Trophoblast cell (in vitro differentiated cells and primary cell): ENCODE data around the gene FAM135A.
"Not testable (repeated sequence)": the region's sequence is repeated elsewhere in the genome, so short reads cannot be mapped to it uniquely, and the experiment has no call there.

Experiments used
- DNase-seq, 2 donors: peaks; one replicate each; pipeline ENCODE4 v3.0.0-alpha.2; 2016
- H2AFZ ChIP-seq: 2 replicates; pipeline ENCODE4 v1.6.1; 2013; ENCODE audit warnings: low read length, moderate library complexity, mild to moderate bottlenecking; ENCODE audit not compliant: insufficient read depth, poor library complexity
- H2AK5ac ChIP-seq: 2 replicates; pipeline ENCODE4 v1.6.1; 2013; ENCODE audit warnings: mild to moderate bottlenecking, low read length
- H2BK120ac ChIP-seq: 2 replicates; pipeline ENCODE4 v1.6.1; 2013; ENCODE audit warnings: low read length, mild to moderate bottlenecking, moderate library complexity; ENCODE audit not compliant: insufficient read depth, poor library complexity
- H2BK12ac ChIP-seq: 2 replicates; pipeline ENCODE4 v1.6.1; 2013; ENCODE audit warnings: mild to moderate bottlenecking, low read length, moderate library complexity
- H2BK5ac ChIP-seq: 2 replicates; pipeline ENCODE4 v1.6.1; 2013; ENCODE audit warnings: low read length, low read depth, moderate library complexity, mild to moderate bottlenecking; ENCODE audit not compliant: poor library complexity
- H3K14ac ChIP-seq: 2 replicates; pipeline ENCODE4 v1.6.1; 2013; ENCODE audit warnings: mild to moderate bottlenecking, low read length
- H3K18ac ChIP-seq: 2 replicates; pipeline ENCODE4 v1.6.1; 2013; ENCODE audit warnings: mild to moderate bottlenecking, low read length
- H3K23ac ChIP-seq: 2 replicates; pipeline ENCODE4 v1.6.1; 2013; ENCODE audit warnings: low read length
- H3K27ac ChIP-seq: 2 replicates; pipeline ENCODE4 v1.5.1; 2013; ENCODE audit warnings: low read depth, mild to moderate bottlenecking, inconsistent platforms, low read length, moderate library complexity
- H3K27me3 ChIP-seq: 2 replicates; pipeline ENCODE4 v1.6.1; 2013; ENCODE audit warnings: inconsistent platforms, mild to moderate bottlenecking, low read length, moderate library complexity; ENCODE audit not compliant: insufficient read depth
- H3K36me3 ChIP-seq, 2 experiments: 1 replicate in 1 of 2; 2 replicates in 1 of 2; pipeline ENCODE4 v1.6.1; 2013; ENCODE audit warnings: low read length in 2 of 2, mild to moderate bottlenecking in 2 of 2, moderate library complexity in 1 of 2; ENCODE audit not compliant: insufficient read depth in 2 of 2, control insufficient read depth in 1 of 2
- H3K4ac ChIP-seq: 2 replicates; pipeline ENCODE4 v1.6.1; 2013; ENCODE audit warnings: low read depth, mild to moderate bottlenecking, low read length, moderate library complexity
- H3K4me1 ChIP-seq, 2 experiments: 1 replicate in 1 of 2; 2 replicates in 1 of 2; pipeline ENCODE4 v1.6.1; 2013; ENCODE audit warnings: low read length in 2 of 2, mild to moderate bottlenecking in 2 of 2, moderate library complexity in 1 of 2; ENCODE audit not compliant: insufficient read depth in 2 of 2, control insufficient read depth in 1 of 2
- H3K4me2 ChIP-seq: 2 replicates; pipeline ENCODE4 v1.6.1; 2013; ENCODE audit warnings: inconsistent platforms, mild to moderate bottlenecking, low read length, moderate library complexity
- H3K4me3 ChIP-seq: 2 replicates; pipeline ENCODE4 v1.5.1; 2013; ENCODE audit warnings: mild to moderate bottlenecking, low read depth, low read length, inconsistent platforms
- H3K79me1 ChIP-seq: one replicate; pipeline ENCODE4 v1.6.1; 2013; ENCODE audit warnings: low read length
- H3K79me2 ChIP-seq: 2 replicates; pipeline ENCODE4 v1.6.1; 2013; ENCODE audit warnings: low read length, mild to moderate bottlenecking; ENCODE audit not compliant: control insufficient read depth, insufficient read depth, poor library complexity
- H3K9ac ChIP-seq: 2 replicates; pipeline ENCODE4 v1.6.1; 2013; ENCODE audit warnings: mild to moderate bottlenecking, low read length
- H3K9me3 ChIP-seq: 2 replicates; pipeline ENCODE4 v1.6.1; 2013; ENCODE audit warnings: low read depth, mild to moderate bottlenecking, control low read depth, inconsistent platforms, low read length; ENCODE audit not compliant: insufficient read depth
- H4K12ac ChIP-seq: 2 replicates; pipeline ENCODE4 v1.6.1; 2013; ENCODE audit warnings: low read depth, mild to moderate bottlenecking, low read length, moderate library complexity
- H4K8ac ChIP-seq: 2 replicates; pipeline ENCODE4 v1.6.1; 2013; ENCODE audit warnings: low read depth, mild to moderate bottlenecking, low read length, moderate library complexity
- H4K91ac ChIP-seq: one replicate; pipeline ENCODE4 v1.6.1; 2013; ENCODE audit warnings: low read depth, mild to moderate bottlenecking, low read length, moderate library complexity
- WGBS: extraction: QIAGEN DNeasy Blood & Tissue Kit; methylation state at CpG from one replicate; pipeline ENCODE4 v1.1.7; 2013; ENCODE audit warnings: missing lambda C conversion rate; ENCODE audit not compliant: insufficient read length, insufficient coverage; ENCODE audit errors: extremely low coverage; 5-methylcytosine and 5-hydroxymethylcytosine counted together

Gene FAM135A

GRCh38 chr6:70551566-70551965 is 138.3 kb downstream of the FAM135A start:
- DNase-seq: no peak
- H3K4me2 ChIP-seq: no peak overlapping the region
- no peak overlapping the region for H4K12ac ChIP-seq
- no peaks in the 10 kb centered on the region for H3K4me1 ChIP-seq
- no peak overlapping the region for H3K14ac ChIP-seq
- no peaks in the 10 kb centered on the region for H3K36me3 ChIP-seq
- H3K79me1 ChIP-seq: no peaks in the 10 kb centered on the region
- H3K9ac ChIP-seq: no peak overlapping the region
- H3K4me3 ChIP-seq: no peak overlapping the region
- H4K91ac ChIP-seq: no peak overlapping the region
- H3K23ac ChIP-seq: no peak overlapping the region
- no peak overlapping the region for H3K27ac ChIP-seq
- H3K4ac ChIP-seq: no peak overlapping the region
- no peaks in the 10 kb centered on the region for H3K79me2 ChIP-seq
- no peak overlapping the region for H3K18ac ChIP-seq
- no CpG with 5 or more reads among the region's 1 CpG for WGBS
- H2AK5ac ChIP-seq: no peak overlapping the region
- no peaks in the 10 kb centered on the region for H3K9me3 ChIP-seq
- no peak overlapping the region for H2BK5ac ChIP-seq
- H3K27me3 ChIP-seq: no peaks in the 10 kb centered on the region
- no peak overlapping the region for H2BK120ac ChIP-seq
- no peak overlapping the region for H4K8ac ChIP-seq
- H2AFZ ChIP-seq: no peak overlapping the region
- H2BK12ac ChIP-seq: no peak overlapping the region

GRCh38 chr6:70552286-70552940 is 139.1 kb downstream of the FAM135A start:
- H3K4ac ChIP-seq, H3K4me1 ChIP-seq, H3K18ac ChIP-seq, H3K4me2 ChIP-seq, H2BK120ac ChIP-seq, H2BK5ac ChIP-seq, H2AK5ac ChIP-seq, H3K4me3 ChIP-seq, H2BK12ac ChIP-seq, H3K79me1 ChIP-seq, H3K27me3 ChIP-seq, H4K12ac ChIP-seq, H3K36me3 ChIP-seq, H4K8ac ChIP-seq, H3K9me3 ChIP-seq, H3K79me2 ChIP-seq, DNase-seq, H3K27ac ChIP-seq, H3K23ac ChIP-seq, H4K91ac ChIP-seq, H2AFZ ChIP-seq, H3K14ac ChIP-seq, H3K9ac ChIP-seq: not testable (repeated sequence)
- WGBS: no CpG with 5 or more reads among the region's 13 CpGs

- H3K23ac ChIP-seq: no peak overlapping the region
- no peak overlapping the region for H2BK120ac ChIP-seq
- H2BK5ac ChIP-seq: no peak overlapping the region
- no peak overlapping the region for H3K4ac ChIP-seq
- H3K4me2 ChIP-seq: no peak overlapping the region
- no peak overlapping the region for H2BK12ac ChIP-seq
- H3K27me3 ChIP-seq: no peaks in the 10 kb centered on the region
- H3K79me1 ChIP-seq: no peaks in the 10 kb centered on the region
- no peaks in the 10 kb centered on the region for H3K9me3 ChIP-seq
- H3K36me3 ChIP-seq: no peaks in the 10 kb centered on the region
- no peaks in the 10 kb centered on the region for H3K79me2 ChIP-seq
- H4K8ac ChIP-seq: no peak overlapping the region
- no peak overlapping the region for H2AK5ac ChIP-seq
- no peak overlapping the region for H3K9ac ChIP-seq
- H3K27ac ChIP-seq: no peak overlapping the region
- no peaks in the 10 kb centered on the region for H3K4me1 ChIP-seq
- no peak overlapping the region for H2AFZ ChIP-seq
- no peak overlapping the region for H3K4me3 ChIP-seq
- DNase-seq: no peak
- H3K18ac ChIP-seq: no peak overlapping the region
- no CpG with 5 or more reads among the region's 1 CpG for WGBS
- no peak overlapping the region for H4K12ac ChIP-seq
- H3K14ac ChIP-seq: no peak overlapping the region
- no peak overlapping the region for H4K91ac ChIP-seq
Observed at GRCh38 chr6:70552974-70553373, 139.7 kb downstream of the FAM135A start.

GRCh38 chr6:70557998-70558397 is 144.7 kb downstream of the FAM135A start:
- no peaks in the 10 kb centered on the region for H3K36me3 ChIP-seq
- no peak overlapping the region for H3K27ac ChIP-seq
- no peak overlapping the region for H3K4me2 ChIP-seq
- no peak overlapping the region for H3K23ac ChIP-seq
- H4K8ac ChIP-seq: no peak overlapping the region
- WGBS: no CpG with 5 or more reads among the region's 1 CpG
- no peak overlapping the region for H2BK120ac ChIP-seq
- H3K79me1 ChIP-seq: no peaks in the 10 kb centered on the region
- no peak overlapping the region for H3K18ac ChIP-seq
- no peaks in the 10 kb centered on the region for H3K79me2 ChIP-seq
- H3K4me3 ChIP-seq: no peak overlapping the region
- H2BK5ac ChIP-seq: no peak overlapping the region
- H2AK5ac ChIP-seq: no peak overlapping the region
- no peak overlapping the region for H4K91ac ChIP-seq
- H2AFZ ChIP-seq: no peak overlapping the region
- H3K14ac ChIP-seq: no peak overlapping the region
- no peaks in the 10 kb centered on the region for H3K9me3 ChIP-seq
- no peaks in the 10 kb centered on the region for H3K27me3 ChIP-seq
- H3K9ac ChIP-seq: no peak overlapping the region
- H3K4ac ChIP-seq: no peak overlapping the region
- peaks cover 0 to 1% of the 10 kb centered on the region in 2 experiments for H3K4me1 ChIP-seq
- no peak overlapping the region for H4K12ac ChIP-seq
- no peak for DNase-seq
- H2BK12ac ChIP-seq: no peak overlapping the region
